ENCODE data around the gene MESD. TPM values are rescaled to one million over a fixed set of nuclear protein-coding genes. Genes with fewer than 3 reads are reported as not detected.

Gene MESD
- total RNA-seq (30.9 TPM), polyA plus RNA-seq (ENCODE audit: insufficient read depth, low read depth, low replicate concordance) (23.3 TPM)
- long read RNA-seq, donor 1, full-length matches to known transcripts, result 20 of 29 reads
- long read RNA-seq, donor 1, partial matches to known transcripts, result 9 of 29 reads
- long read RNA-seq, donor 1, other reads (novel, unspliced or antisense), result 0 of 29 reads
- long read RNA-seq, donor 2, full-length matches to known transcripts, result 37 of 42 reads
- long read RNA-seq, donor 2, partial matches to known transcripts, result 5 of 42 reads
- long read RNA-seq, donor 2, other reads (novel, unspliced or antisense), result 0 of 42 reads
- long read RNA-seq, donor 3, full-length matches to known transcripts, result 37 of 44 reads
- long read RNA-seq, donor 3, partial matches to known transcripts, result 7 of 44 reads
- long read RNA-seq, donor 3, other reads (novel, unspliced or antisense), result 0 of 44 reads
- long read RNA-seq, donor 4, full-length matches to known transcripts, result 31 of 31 reads
- long read RNA-seq, donor 4, partial matches to known transcripts, result 0 of 31 reads
- long read RNA-seq, donor 4, other reads (novel, unspliced or antisense), result 0 of 31 reads
- long read RNA-seq, donor 5, full-length matches to known transcripts, result 2 of 2 reads
- long read RNA-seq, donor 5, partial matches to known transcripts, result 0 of 2 reads
- long read RNA-seq, donor 5, other reads (novel, unspliced or antisense), result 0 of 2 reads
- long read RNA-seq, donor 6, full-length matches to known transcripts, result 35 of 35 reads
- long read RNA-seq, donor 6, partial matches to known transcripts, result 0 of 35 reads
- long read RNA-seq, donor 6, other reads (novel, unspliced or antisense), result 0 of 35 reads
- long read RNA-seq, donor 7, full-length matches to known transcripts, result 53 of 58 reads
- long read RNA-seq, donor 7, partial matches to known transcripts, result 2 of 58 reads
- long read RNA-seq, donor 7, other reads (novel, unspliced or antisense), result 3 of 58 reads
- long read RNA-seq, donor 8, full-length matches to known transcripts, result 27 of 27 reads
- long read RNA-seq, donor 8, partial matches to known transcripts, result 0 of 27 reads
- long read RNA-seq, donor 8, other reads (novel, unspliced or antisense), result 0 of 27 reads
- long read RNA-seq, donor 9, full-length matches to known transcripts, result 10 of 10 reads
- long read RNA-seq, donor 9, partial matches to known transcripts, result 0 of 10 reads
- long read RNA-seq, donor 9, other reads (novel, unspliced or antisense), result 0 of 10 reads
- long read RNA-seq, donor 10, full-length matches to known transcripts, result 31 of 39 reads
- long read RNA-seq, donor 10, partial matches to known transcripts, result 8 of 39 reads
- long read RNA-seq, donor 10, other reads (novel, unspliced or antisense), result 0 of 39 reads

- DNase-seq (peak; percentile 98 to 99 (median 98)), FAIRE-seq (no peak)
- H3K9ac ChIP-seq (ENCODE audit: low read length in 3 of 3), result peak within 1 kb of the TSS; percentile 68 to 97 (median 95)
- peak within 1 kb of the TSS; percentile 79 to 97 (median 90) for H3K4me3 ChIP-seq (ENCODE audit: low read length in 3 of 3)
- H3K4me1 ChIP-seq (ENCODE audit: control insufficient read depth in 2 of 3, insufficient read depth in 2 of 3, low read depth in 1 of 3, low read length in 3 of 3), result peaks cover 0 to 18% (median 16%) of the 10 kb centered on the region in 3 donors
- H3K27me3 ChIP-seq (ENCODE audit: control insufficient read depth, insufficient read depth, low read length), result no peaks in the 10 kb centered on the region
- no peaks in the 10 kb centered on the region for H3K9me3 ChIP-seq (ENCODE audit: control insufficient read depth in 2 of 3, insufficient read depth in 1 of 3, low read length in 3 of 3)
- peak within 1 kb of the TSS; percentile 90 to 93 for H3K27ac ChIP-seq (ENCODE audit: low read depth in 2 of 2, low read length in 2 of 2)
- no peaks in the 10 kb centered on the region for H3K36me3 ChIP-seq (ENCODE audit: control insufficient read depth in 2 of 3, insufficient read depth in 3 of 3, low read length in 3 of 3)
- intact Hi-C loops (cut with DNase I), result no loop called here
- TF ChIP-seq CTCF (IDR thresholded peaks at IDR 0.05; ENCODE audit: borderline replicate concordance, extremely low read depth, insufficient read depth), result no peak
Measured at GRCh38 chr15:80989518-80990478, at the start of gene MESD. Gene MESD, minus strand, starts transcription at chr15:80989819. Its CDS starts 28 bp downstream, at chr15:80989791.

DNA sequence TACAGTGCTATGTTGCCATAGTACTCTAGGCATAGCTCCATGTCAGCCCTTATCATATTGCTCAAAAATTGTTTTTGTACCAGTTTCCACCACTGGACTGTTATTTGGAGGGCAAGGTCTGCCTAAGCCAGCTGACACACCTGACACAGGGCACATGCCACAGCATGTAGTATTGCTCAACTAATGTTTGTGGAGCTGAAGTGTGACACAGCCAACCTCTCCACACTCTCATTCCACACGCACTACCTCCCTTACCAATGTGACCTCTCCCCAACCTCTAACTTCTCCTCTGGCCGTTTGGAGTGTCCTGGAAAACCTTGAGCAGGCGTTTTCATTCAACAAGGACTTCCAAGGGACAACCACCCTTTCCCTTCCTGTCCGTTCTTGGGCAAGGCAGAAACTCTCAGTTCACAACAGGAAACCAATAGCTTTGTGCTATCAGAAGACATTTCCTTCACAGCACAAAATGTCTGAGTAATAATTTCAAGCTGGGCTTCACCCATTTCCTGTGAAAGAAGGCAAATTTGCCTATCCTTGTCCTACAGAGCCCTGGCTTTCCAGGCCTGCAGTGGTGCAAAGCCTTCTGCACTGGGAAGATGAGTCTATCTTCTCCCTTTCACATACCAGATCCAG, 49.5 kb upstream of the MESD start:
- DNase-seq (peak in 1 of 5 donors; percentile 24), FAIRE-seq (no peak)
- H3K4me1 ChIP-seq (ENCODE audit: control insufficient read depth in 2 of 3, insufficient read depth in 2 of 3, low read depth in 1 of 3, low read length in 3 of 3), result peaks cover 0 to 7% (median 4%) of the 10 kb centered on the region in 3 donors
- no peak overlapping the region for H3K4me3 ChIP-seq (ENCODE audit: low read length in 3 of 3)
- intact Hi-C loops (cut with DNase I), result no loop called here
- H3K27me3 ChIP-seq (ENCODE audit: control insufficient read depth, insufficient read depth, low read length), result no peaks in the 10 kb centered on the region
- no peak overlapping the region for H3K9ac ChIP-seq (ENCODE audit: low read length in 3 of 3)
- H3K36me3 ChIP-seq (ENCODE audit: control insufficient read depth in 2 of 3, insufficient read depth in 3 of 3, low read length in 3 of 3), result no peaks in the 10 kb centered on the region
- H3K9me3 ChIP-seq (ENCODE audit: control insufficient read depth in 2 of 3, insufficient read depth in 1 of 3, low read length in 3 of 3), result no peaks in the 10 kb centered on the region
- TF ChIP-seq CTCF (IDR thresholded peaks at IDR 0.05; ENCODE audit: borderline replicate concordance, extremely low read depth, insufficient read depth), result no peak
- peak overlapping the region in 1 of 2 donors; percentile 61 for H3K27ac ChIP-seq (ENCODE audit: low read depth in 2 of 2, low read length in 2 of 2)
